Epithelial cell of proximal tubule (primary cell): ENCODE results near the gene EEF1A1. TPM values are rescaled to one million over a fixed set of nuclear protein-coding genes. Genes with fewer than 3 reads are reported as not detected.

Experiments used
- DNase-seq: peaks from one replicate; pipeline ENCODE4 v3.0.0-alpha.2; 2011; ENCODE audit warnings: low read depth
- H3K4me3 ChIP-seq: 2 replicates; pipeline ENCODE4 v1.5.1; 2011; ENCODE audit warnings: low read depth, mild to moderate bottlenecking, low read length
- CTCF ChIP-seq: conservative IDR thresholded peaks from 2 replicates; pipeline ENCODE4 v1.5.1; 2012; ENCODE audit warnings: low read depth, mild to moderate bottlenecking, low read length
- total RNA-seq: library from RNA; depleted of rRNA; stranded (reverse); fragments of >200 nt; gene quantifications from 2 replicates; pipeline ENCODE4 v1.2.3, GENCODE V29; 2015

The EEF1A1 gene
- total RNA-seq, 1 donor from 2014 or later: 15,338 TPM

DNA sequence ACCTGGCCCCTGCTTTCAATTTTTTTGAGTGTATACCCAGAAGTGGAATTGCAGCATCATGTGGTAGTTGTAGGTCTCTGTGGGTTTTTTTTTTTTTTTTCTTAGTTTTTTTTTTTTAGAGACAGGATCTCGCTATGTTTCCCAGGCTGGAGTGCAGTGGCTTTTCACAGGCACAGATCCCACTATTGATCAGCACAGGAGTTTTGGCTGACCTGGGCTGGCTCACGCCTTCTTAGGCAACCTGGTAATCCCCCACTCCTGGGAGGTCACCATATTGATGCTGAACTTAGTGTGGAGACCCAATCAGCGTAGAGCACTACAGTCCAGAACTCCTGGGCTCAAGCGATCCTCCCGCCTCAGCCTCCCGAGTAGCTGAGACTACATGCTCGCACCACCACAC lies 33.4 kb downstream of the EEF1A1 start:
- no peak overlapping the region for H3K4me3 ChIP-seq
- DNase-seq: no peak
- no peak for TF ChIP-seq CTCF

DNA sequence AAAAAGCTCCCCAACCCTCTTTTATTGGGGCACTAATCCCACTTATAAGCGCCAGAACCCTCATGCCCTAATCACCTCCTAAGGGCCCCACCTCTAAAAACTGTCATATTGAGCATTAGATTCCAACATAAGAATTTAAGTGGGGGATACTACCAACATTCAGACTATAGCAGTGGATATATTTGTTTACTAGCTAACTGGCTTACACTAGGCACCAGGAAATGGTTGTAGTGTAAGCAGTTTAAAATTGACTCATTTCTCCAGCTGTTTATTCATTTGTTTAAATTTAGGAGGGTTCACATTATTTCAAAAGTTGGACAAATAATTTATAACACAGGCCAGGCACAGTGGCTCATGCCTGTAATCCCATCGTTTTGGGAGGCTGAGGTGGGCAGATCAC lies 36.4 kb downstream of the EEF1A1 start:
- TF ChIP-seq CTCF: no peak
- no peak overlapping the region for H3K4me3 ChIP-seq
- no peak for DNase-seq

- DNase-seq: no peak
- no peak overlapping the region for H3K4me3 ChIP-seq
- no peak for TF ChIP-seq CTCF
Observed at GRCh38 chr6:73481969-73482368, 38.9 kb downstream of the EEF1A1 start.

GRCh38 chr6:73477407-73477806 lies 43.4 kb downstream of the EEF1A1 start:
- no peak for TF ChIP-seq CTCF
- no peak for DNase-seq
- H3K4me3 ChIP-seq: no peak overlapping the region

DNA sequence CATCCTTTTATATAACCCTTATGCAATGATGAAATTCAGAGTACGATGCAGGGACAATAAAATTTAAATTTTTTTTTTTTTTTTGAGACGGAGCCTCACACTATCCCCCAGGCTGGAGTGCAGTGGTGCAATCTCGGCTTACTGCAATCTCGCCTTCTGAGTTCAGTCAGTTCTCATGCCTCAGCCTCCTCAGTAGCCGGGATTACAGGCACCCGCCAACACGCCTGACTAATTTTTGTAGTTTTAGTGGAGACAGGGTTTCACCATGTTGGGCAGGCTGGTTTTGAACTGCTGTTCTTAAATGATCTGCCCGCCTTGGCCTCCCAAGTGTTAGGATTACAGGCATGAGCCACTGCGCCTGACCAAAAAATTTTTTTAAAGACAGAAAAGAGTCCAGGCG lies 44.1 kb downstream of the EEF1A1 start:
- H3K4me3 ChIP-seq: no peak overlapping the region
- no peak for DNase-seq
- no peak for TF ChIP-seq CTCF

DNA sequence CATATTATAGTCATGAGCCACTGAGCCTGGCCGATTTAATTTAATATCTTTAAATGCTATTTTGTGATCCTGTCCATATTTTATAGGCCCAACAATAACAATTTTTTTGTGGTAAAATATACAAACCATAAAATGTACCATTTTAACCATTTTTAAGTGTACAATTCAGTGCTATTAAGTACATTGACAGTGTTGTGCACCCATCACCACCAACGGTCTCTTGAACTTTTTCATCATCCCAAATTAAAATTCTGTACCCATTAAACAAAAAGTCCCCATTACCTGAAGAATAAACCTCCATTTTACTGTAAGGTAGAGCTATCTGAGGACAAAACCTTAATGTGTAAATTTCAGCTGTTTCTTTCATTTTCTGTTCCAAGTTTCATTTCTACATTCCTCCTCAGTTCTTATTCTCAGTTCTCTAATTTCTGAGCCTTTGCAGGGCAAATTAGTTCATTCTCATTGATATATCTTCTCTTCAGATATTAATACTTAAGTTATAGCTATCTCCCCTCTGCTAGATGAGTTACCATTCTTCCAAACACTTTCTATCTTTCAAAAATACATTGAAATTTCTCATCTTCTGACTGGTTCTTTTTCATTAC lies 49.0 kb downstream of the EEF1A1 start:
- no peak for DNase-seq
- no peak for TF ChIP-seq CTCF
- H3K4me3 ChIP-seq: no peak overlapping the region

Other genes with a start within 250 kb of the EEF1A1 start
- not detected in 2 replicates for gene DPPA5, start 166.8 kb downstream of the EEF1A1 start, total RNA-seq
- gene KHDC3L, start 158.4 kb downstream of the EEF1A1 start, total RNA-seq: not detected in 2 replicates
- gene OOEP, start 151.1 kb downstream of the EEF1A1 start, total RNA-seq: not detected in 2 replicates
- 1.8 and 2.2 TPM in 2 replicates for gene DDX43, start 126.2 kb downstream of the EEF1A1 start, total RNA-seq
- 9.1 and 18.2 TPM in 2 replicates for gene CGAS, start 68.7 kb downstream of the EEF1A1 start, total RNA-seq
- 23.5 and 26.8 TPM in 2 replicates for gene MTO1, start 59.3 kb downstream of the EEF1A1 start, total RNA-seq
- 11.4 TPM in 2 replicates for gene SLC17A5, start 133.0 kb upstream of the EEF1A1 start, total RNA-seq
- 11.4 and 24.3 TPM in 2 replicates for gene CD109, start 175.2 kb upstream of the EEF1A1 start, total RNA-seq